Fibroblast of lung (primary cell): ENCODE results near the gene DNASE1. TPM values are rescaled to one million over a fixed set of nuclear protein-coding genes. Genes with fewer than 3 reads are reported as not detected.

Experiments used
- DNase-seq, 2 donors: peaks; one replicate each; pipeline versions ENCODE4 v3.0.0 to v3.0.0-alpha.2; 2010; ENCODE audit warnings: low read depth in 2 of 2
- H2AFZ ChIP-seq: 2 replicates; pipeline ENCODE4 v1.5.1; 2012; ENCODE audit warnings: low read length, control low read depth, inconsistent platforms
- H3K27ac ChIP-seq: 2 replicates; pipeline ENCODE4 v1.5.1; 2011; ENCODE audit warnings: low read length, control low read depth; ENCODE audit not compliant: insufficient read depth
- H3K27me3 ChIP-seq: 2 replicates; pipeline ENCODE4 v1.5.1; 2011; ENCODE audit warnings: mild to moderate bottlenecking, low read length; ENCODE audit not compliant: control insufficient read depth, insufficient read depth
- H3K36me3 ChIP-seq: 2 replicates; pipeline ENCODE4 v1.5.1; 2011; ENCODE audit warnings: low read length; ENCODE audit not compliant: control insufficient read depth, insufficient read depth
- H3K4me1 ChIP-seq: 2 replicates; pipeline ENCODE4 v1.5.1; 2011; ENCODE audit warnings: low read length; ENCODE audit not compliant: control insufficient read depth, insufficient read depth; ENCODE audit errors: extremely low read depth
- H3K4me2 ChIP-seq: 2 replicates; pipeline ENCODE4 v1.5.1; 2011; ENCODE audit warnings: low read length, control low read depth; ENCODE audit not compliant: insufficient read depth; ENCODE audit errors: extremely low read depth
- H3K4me3 ChIP-seq, 4 experiments: fragments of 200-600 bp in 1 of 4; sonication (generic) in 1 of 4; replicated peaks in 1 of 4; 2 replicates each; pipeline ENCODE4 v1.5.1; 2011 to 2016; ENCODE audit warnings: low read length in 4 of 4, low read depth in 3 of 4, mild to moderate bottlenecking in 3 of 4, control low read depth in 2 of 4, inconsistent platforms in 1 of 4, mixed read lengths in 1 of 4; ENCODE audit not compliant: insufficient read depth in 1 of 4; ENCODE audit errors: control extremely low read depth in 1 of 4
- H3K79me2 ChIP-seq: 2 replicates; pipeline ENCODE4 v1.5.1; 2012; ENCODE audit warnings: mild to moderate bottlenecking, low read length, inconsistent platforms; ENCODE audit not compliant: control insufficient read depth, insufficient read depth
- H3K9ac ChIP-seq: 2 replicates; pipeline ENCODE4 v1.5.1; 2011; ENCODE audit warnings: mild to moderate bottlenecking, low read length, control low read depth; ENCODE audit not compliant: insufficient read depth
- H3K9me3 ChIP-seq: 2 replicates; pipeline ENCODE4 v1.5.1; 2012; ENCODE audit warnings: low read depth, low read length; ENCODE audit not compliant: control insufficient read depth, insufficient read depth
- H4K20me1 ChIP-seq: 2 replicates; pipeline ENCODE4 v1.5.1; 2011; ENCODE audit warnings: low read length; ENCODE audit not compliant: control insufficient read depth, insufficient read depth; ENCODE audit errors: extremely low read depth
- CTCF ChIP-seq, 2 donors: IDR thresholded peaks in 1 of 2; conservative IDR thresholded peaks in 1 of 2; 1 replicate in 1 of 2; 2 replicates in 1 of 2; pipeline ENCODE4 v1.5.1; 2011 to 2012; ENCODE audit warnings: low read length in 2 of 2, control low read depth in 1 of 2, inconsistent platforms in 1 of 2, low read depth in 1 of 2, mild to moderate bottlenecking in 1 of 2
- EZH2 ChIP-seq: IDR thresholded peaks from 2 replicates; pipeline ENCODE4 v1.5.1; 2012; ENCODE audit warnings: low read length, control low read depth, mild to moderate bottlenecking; ENCODE audit errors: missing control alignments
- polyA minus RNA-seq: library from RNA; depleted of rRNA, polyadenylated mRNA; stranded (reverse); fragments of >200 nt; gene quantifications from 2 replicates; pipeline ENCODE4 v1.2.3, GENCODE V29; 2011; ENCODE audit warnings: low replicate concordance
- polyA plus RNA-seq, 2 donors: library from polyadenylated mRNA; depleted of rRNA in 1 of 2; stranded (reverse) in 1 of 2; unstranded in 1 of 2; fragments of >200 nt; gene quantifications; 2 replicates each; pipeline ENCODE4 v1.2.1, GENCODE V29; 2011 to 2012; ENCODE audit warnings: missing spikeins in 1 of 2
- total RNA-seq: library from RNA; depleted of rRNA; stranded (reverse); fragments of >200 nt; gene quantifications from 2 replicates; pipeline ENCODE4 v1.2.1, GENCODE V29; 2014

Gene DNASE1
- total RNA-seq (18.5 and 29.1 TPM in 2 replicates), polyA plus RNA-seq (2.9 and 4.5 TPM in 2 replicates), polyA minus RNA-seq (6.6 and 49.6 TPM in 2 replicates)
- polyA plus RNA-seq (2012), result 5.4 and 5.8 TPM in 2 replicates

DNA sequence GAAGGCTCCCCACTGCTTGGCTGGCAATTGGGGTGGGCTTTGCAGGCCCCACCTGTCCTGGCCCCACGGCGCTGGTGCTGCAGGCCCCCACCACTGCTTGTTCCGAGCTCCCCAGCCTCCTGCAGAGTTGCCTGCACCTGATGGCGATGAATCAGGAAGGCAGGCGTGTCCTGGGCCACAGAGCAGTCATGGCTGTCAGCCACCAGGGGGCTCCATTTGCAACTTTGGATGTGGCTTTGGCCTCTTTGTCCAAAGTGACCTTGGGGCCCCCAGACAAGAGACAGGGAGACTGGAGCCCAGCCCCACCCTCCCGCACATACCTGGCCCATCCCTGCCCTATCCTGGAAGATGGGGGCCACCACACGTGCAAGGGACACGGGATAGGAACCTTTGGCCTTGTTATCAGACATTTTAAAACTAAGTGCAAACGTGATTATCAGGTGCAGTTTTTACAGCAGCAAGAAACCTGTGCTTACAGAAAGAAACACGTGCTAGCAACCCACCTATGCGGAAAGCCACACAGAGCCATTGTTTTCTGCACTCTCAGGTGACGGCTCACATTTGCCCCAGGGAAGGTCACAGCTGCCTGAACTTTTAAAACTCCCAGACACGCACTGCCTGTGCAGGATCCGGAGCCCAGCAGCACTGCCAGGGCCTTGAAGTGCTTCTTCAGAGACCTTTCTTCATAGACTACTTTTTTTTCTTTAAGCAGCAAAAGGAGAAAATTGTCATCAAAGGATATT, at the start of gene DNASE1:
Gene DNASE1 (plus strand): TSS at position 443 of the 743 bp plus-strand sequence. CDS start 683 bp downstream, outside the sequence.
- no peak within 1 kb of the TSS for H3K27ac ChIP-seq
- H4K20me1 ChIP-seq, result no peaks in the 10 kb centered on the region
- no peaks in the 10 kb centered on the region for H3K79me2 ChIP-seq
- H3K4me3 ChIP-seq, result no peak within 1 kb of the TSS
- H3K4me2 ChIP-seq, result no peak within 1 kb of the TSS
- no peaks in the 10 kb centered on the region for H3K9me3 ChIP-seq
- H3K9ac ChIP-seq, result no peak within 1 kb of the TSS
- H2AFZ ChIP-seq, result no peak within 1 kb of the TSS
- DNase-seq, result peak; percentile 44 to 51
- no peaks in the 10 kb centered on the region for H3K4me1 ChIP-seq
- no peaks in the 10 kb centered on the region for H3K27me3 ChIP-seq
- TF ChIP-seq CTCF (conservative IDR thresholded peaks at IDR 0.05 in 1 of 2, IDR thresholded peaks at IDR 0.05 in 1 of 2; ENCODE audit: low read depth in 1 of 2, low read length in 2 of 2), result peak; percentile 49 to 70
- no peak for TF ChIP-seq EZH2
- peaks cover 25% of the 10 kb centered on the region for H3K36me3 ChIP-seq

DNA sequence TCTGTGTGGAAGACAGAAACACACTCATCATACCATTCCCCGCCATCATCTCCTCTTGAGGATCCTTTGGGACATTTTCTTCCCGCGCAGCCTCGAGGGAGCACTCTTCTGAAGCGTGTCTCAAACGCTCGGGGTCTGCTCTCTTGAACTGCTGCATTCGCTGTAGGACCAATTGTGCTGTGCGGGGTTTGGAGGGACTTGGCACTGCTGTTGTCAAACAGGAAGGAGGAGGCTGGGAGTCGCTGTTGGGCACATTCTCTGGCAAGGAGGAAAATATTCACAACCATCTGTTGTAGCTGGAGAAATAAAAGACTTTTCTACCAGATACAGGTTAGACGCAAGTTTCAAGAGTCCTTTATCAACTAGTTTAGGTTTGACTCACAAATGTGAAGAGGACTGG, 48.0 kb upstream of the DNASE1 start:
- DNase-seq, result no peak
- no peaks in the 10 kb centered on the region for H3K79me2 ChIP-seq
- no peak overlapping the region for H3K4me2 ChIP-seq
- H4K20me1 ChIP-seq, result no peaks in the 10 kb centered on the region
- no peaks in the 10 kb centered on the region for H3K4me1 ChIP-seq
- no peak overlapping the region for H2AFZ ChIP-seq
- H3K9ac ChIP-seq, result no peak overlapping the region
- TF ChIP-seq CTCF (conservative IDR thresholded peaks at IDR 0.05 in 1 of 2, IDR thresholded peaks at IDR 0.05 in 1 of 2; ENCODE audit: low read depth in 1 of 2, low read length in 2 of 2) (no peak), EZH2 (no peak)
- peaks cover 5% of the 10 kb centered on the region for H3K36me3 ChIP-seq
- no peaks in the 10 kb centered on the region for H3K27me3 ChIP-seq
- no peaks in the 10 kb centered on the region for H3K9me3 ChIP-seq
- no peak overlapping the region for H3K27ac ChIP-seq
- H3K4me3 ChIP-seq, result no peak overlapping the region

DNA sequence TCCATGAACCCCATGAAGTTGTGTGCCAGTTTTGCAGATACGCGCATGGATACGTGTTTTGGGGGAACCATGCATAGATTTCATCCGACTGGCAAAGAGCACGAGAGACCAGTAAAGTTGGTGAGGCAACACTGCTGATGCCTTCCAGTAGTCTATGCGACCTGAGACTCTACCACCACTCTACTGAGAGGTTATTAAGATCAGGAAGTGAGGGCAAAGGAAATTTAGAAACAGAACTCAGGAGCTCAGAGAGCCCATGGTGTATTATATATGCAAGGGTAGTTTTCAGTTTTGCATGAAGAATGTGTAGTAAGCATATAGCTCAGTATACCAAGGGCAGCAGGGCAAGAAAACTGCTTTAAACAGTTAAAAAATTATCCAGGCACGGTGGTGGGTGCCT, 47.3 kb upstream of the DNASE1 start:
- Histone ChIP-seq H3K4me3 (no peak overlapping the region), H3K4me1 (no peaks in the 10 kb centered on the region), H3K9ac (no peak overlapping the region), H3K9me3 (no peaks in the 10 kb centered on the region), H4K20me1 (no peaks in the 10 kb centered on the region), H3K27ac (no peak overlapping the region), H3K4me2 (no peak overlapping the region), H2AFZ (no peak overlapping the region), H3K27me3 (no peaks in the 10 kb centered on the region), H3K79me2 (peaks cover 5% of the 10 kb centered on the region), H3K36me3 (peaks cover 3% of the 10 kb centered on the region)
- DNase-seq, result no peak
- TF ChIP-seq EZH2, result no peak
- no peak for TF ChIP-seq CTCF (conservative IDR thresholded peaks at IDR 0.05 in 1 of 2, IDR thresholded peaks at IDR 0.05 in 1 of 2; ENCODE audit: low read depth in 1 of 2, low read length in 2 of 2)
